Adrenal gland (tissue), 12 donors: ENCODE data around the gene RAB5B. TPM values are rescaled to one million over a fixed set of nuclear protein-coding genes. Genes with fewer than 3 reads are reported as not detected.
"Not testable (repeated sequence)": the region's sequence is repeated elsewhere in the genome, so short reads cannot be mapped to it uniquely, and the experiment has no call there.

Experiments used
- DNase-seq, 7 donors: peaks; one replicate each; pipeline ENCODE4 v3.0.0-alpha.2; 2019 to 2020
- H3K27ac ChIP-seq, 5 donors: fragments of 200-600 bp; sonication (generic) in 4 of 5; 1 replicate in 3 of 5; 2 replicates in 2 of 5; pipeline versions ENCODE4 v1.5.1 to v1.8.0; 2016 to 2020; ENCODE audit warnings: mild to moderate bottlenecking in 1 of 5
- H3K27me3 ChIP-seq: fragments of 200-600 bp; 2 replicates; pipeline ENCODE4 v1.8.0; 2021
- H3K36me3 ChIP-seq, 2 donors: fragments of 200-600 bp; replicated peaks in 1 of 2; 1 replicate in 1 of 2; 2 replicates in 1 of 2; pipeline versions ENCODE4 v1.5.1 to v1.8.0; 2018 to 2022
- H3K4me1 ChIP-seq, 2 donors: fragments of 200-600 bp; replicated peaks in 1 of 2; 1 replicate in 1 of 2; 2 replicates in 1 of 2; pipeline versions ENCODE4 v1.5.1 to v1.8.0; 2018 to 2021
- H3K4me3 ChIP-seq, 4 donors: fragments of 200-600 bp; sonication (generic) in 3 of 4; one replicate each; pipeline ENCODE4 v1.5.1; 2016 to 2018
- H3K9me3 ChIP-seq, 3 donors: fragments of 200-600 bp; sonication (generic) in 1 of 3; replicated peaks in 1 of 3; 1 replicate in 2 of 3; 2 replicates in 1 of 3; pipeline versions ENCODE4 v1.5.1 to v1.8.0; 2016 to 2021
- CTCF ChIP-seq, 6 experiments: fragments of 450-650 bp in 4 of 6; fragments of 200-600 bp in 2 of 6; sonication (generic) in 1 of 6; IDR thresholded peaks; 1 replicate in 5 of 6; 2 replicates in 1 of 6; pipeline versions ENCODE4 v1.5.1 to v1.8.0; 2016 to 2021; ENCODE audit warnings: antibody characterized with exemption in 6 of 6, mild to moderate bottlenecking in 2 of 6, moderate library complexity in 1 of 6
- POLR2A ChIP-seq, 2 donors: fragments of 450-650 bp; IDR thresholded peaks; one replicate each; pipeline ENCODE4 v1.6.1; 2017; ENCODE audit warnings: antibody characterized with exemption in 2 of 2, mild to moderate bottlenecking in 2 of 2, moderate library complexity in 1 of 2
- WGBS, 4 donors: extraction: QIAGEN DNeasy Blood & Tissue Kit in 2 of 4; methylation state at CpG; one replicate each; pipeline versions ENCODE4 v1.1.5 to v1.1.7; 2013 to 2017; 5-methylcytosine and 5-hydroxymethylcytosine counted together
- intact Hi-C, 2 donors: fragments of 100-400 bp; cut with DNase I; formaldehyde crosslinking; loops; one replicate each; pipeline versions ENCODE4 v1.14.1 to v1.15.0; 2022 to 2023
- polyA plus RNA-seq, 3 donors: library from polyadenylated mRNA; stranded (reverse); fragments of 200-250 nt in 2 of 3; fragments of 350-450 nt in 1 of 3; fragmentation: Illumina TruSeq in 1 of 3; extraction: RNeasy Lipid Tissue Mini Kit (QIAGEN cat#74804) in 1 of 3; gene quantifications; one replicate each; pipeline ENCODE4 v1.2.3, GENCODE V29; 2013 to 2014
- total RNA-seq, 9 donors: library from RNA; depleted of rRNA in 4 of 9; stranded (reverse); fragments of >200 nt in 4 of 9; fragments of 120-200 nt in 1 of 9; fragmentation: NEBNext Ultra II Directional in 1 of 9; extraction: Animal tissue kit (Norgen Biotek cat#: 25700) in 1 of 9; gene quantifications; one replicate each; pipeline versions ENCODE4 v1.1.0 to v1.2.4, GENCODE V29; 2013 to 2023
- donor health status: healthy with polysubstance abuse.
- donor health status: Bipolar disorder and iron deficiency.
- donor health status: DM: yes; HTN: yes; CAD: no.
- donor health status: DM: no; HTN: no; CAD: no.
- donor health status: DM: no; HTN: no; CAD: no.
- donor health status: DM: yes; HTN: yes; CAD: no.

The RAB5B gene
- total and polyA plus RNA-seq, 12 donors, result 34.4 to 137 (median 105) TPM

GRCh38 chr12:55995366-55995765 is 21.5 kb downstream of the RAB5B start:
- WGBS, 4 donors, result 68 to 73% (median 70%) methylated on average over 8 of the region's 8 CpGs
- TF ChIP-seq POLR2A (IDR thresholded peaks at IDR 0.05), result no peak
- TF ChIP-seq CTCF (IDR thresholded peaks at IDR 0.05), result no peak
- Histone ChIP-seq H3K4me1 (peaks cover 10 to 20% of the 10 kb centered on the region in 2 donors), H3K9me3 (no peaks in the 10 kb centered on the region), H3K4me3 (no peak overlapping the region), H3K27ac (peak overlapping the region in 1 of 5 donors; percentile 26), H3K27me3 (no peaks in the 10 kb centered on the region), H3K36me3 (peaks cover 0 to 48% of the 10 kb centered on the region in 2 donors)
- DNase-seq, result no peak
- intact Hi-C loops, result loop anchor here in 1 of 2 donors (5.0 kb wide), 1 partner anchor 42 kb away; no protein-coding TSS in a partner anchor

- H3K27me3 ChIP-seq, result no peaks in the 10 kb centered on the region
- no peaks in the 10 kb centered on the region for H3K9me3 ChIP-seq
- peak overlapping the region; percentile 61 to 90 (median 84) for H3K27ac ChIP-seq
- intact Hi-C loops, result loop anchor here in 1 of 2 donors (5.0 kb wide), 1 partner anchor 41 kb away; no protein-coding TSS in a partner anchor
- H3K4me3 ChIP-seq, result peak overlapping the region in 2 of 4 donors; percentile 54 to 80
- H3K4me1 ChIP-seq, result peaks cover 10 to 20% of the 10 kb centered on the region in 2 donors
- H3K36me3 ChIP-seq, result peaks cover 0 to 39% of the 10 kb centered on the region in 2 donors
- WGBS, 4 donors, result 16 to 23% (median 19%) methylated on average over 14 of the region's 14 CpGs
- DNase-seq, result peak; percentile 53 to 87 (median 69)
- no peak for TF ChIP-seq POLR2A (IDR thresholded peaks at IDR 0.05)
- peak; percentile 82 to 91 (median 84) for TF ChIP-seq CTCF (IDR thresholded peaks at IDR 0.05)
Measured at GRCh38 chr12:55996201-55996714, 22.4 kb downstream of the RAB5B start.

- peak; percentile 96 to 99 (median 99) for DNase-seq
- 0 to 3% (median 2%) methylated on average over 11 to 27 of the region's 27 CpGs for WGBS, 4 donors
- Histone ChIP-seq H3K27me3 (no peaks in the 10 kb centered on the region), H3K4me1 (peaks cover 10 to 20% of the 10 kb centered on the region in 2 donors), H3K27ac (peak within 1 kb of the TSS; percentile 61 to 90 (median 84)), H3K4me3 (peak within 1 kb of the TSS; percentile 37 to 87 (median 64)), H3K36me3 (peaks cover 0 to 34% of the 10 kb centered on the region in 2 donors), H3K9me3 (no peaks in the 10 kb centered on the region)
- intact Hi-C loops, result loop anchor here in 1 of 2 donors (5.0 kb wide), 1 partner anchor 40 kb away; no protein-coding TSS in a partner anchor
- TF ChIP-seq CTCF (IDR thresholded peaks at IDR 0.05) (no peak), POLR2A (IDR thresholded peaks at IDR 0.05) (peak; percentile 44 to 88)
Measured at GRCh38 chr12:55996715-55997534, 23.0 kb downstream of the RAB5B start, which contains the start of gene SUOX. Gene SUOX, plus strand, starts transcription at chr12:55997276. Its CDS starts 4,946 bp downstream, at chr12:56002222.

- intact Hi-C loops, result loop anchor here in 1 of 2 donors (5.0 kb wide), 1 partner anchor 40 kb away; no protein-coding TSS in a partner anchor
- Histone ChIP-seq H3K36me3 (peaks cover 0 to 33% of the 10 kb centered on the region in 2 donors), H3K9me3 (no peaks in the 10 kb centered on the region), H3K4me1 (peaks cover 10 to 20% of the 10 kb centered on the region in 2 donors), H3K27me3 (no peaks in the 10 kb centered on the region), H3K4me3 (peak overlapping the region; percentile 37 to 87 (median 64)), H3K27ac (peak overlapping the region in 4 of 5 donors; percentile 26 to 90 (median 85))
- DNase-seq, result peak in 2 of 7 donors; percentile 17 to 59
- TF ChIP-seq CTCF (IDR thresholded peaks at IDR 0.05), result no peak
- no peak for TF ChIP-seq POLR2A (IDR thresholded peaks at IDR 0.05)
- 0 to 14% (median 2%) methylated on average over 1 to 5 of the region's 5 CpGs for WGBS, 4 donors
Measured at GRCh38 chr12:55997535-55997859, 23.6 kb downstream of the RAB5B start.

- intact Hi-C loops, result loop anchor here in 1 of 2 donors (5.0 kb wide), 1 partner anchor 38 kb away; no protein-coding TSS in a partner anchor
- not testable (repeated sequence) for H3K4me3 ChIP-seq, H3K27me3 ChIP-seq, H3K9me3 ChIP-seq, H3K27ac ChIP-seq, DNase-seq
- Histone ChIP-seq H3K36me3 (peaks cover 0 to 31% of the 10 kb centered on the region in 2 donors), H3K4me1 (peaks cover 10 to 20% of the 10 kb centered on the region in 2 donors)
- WGBS, 4 donors, result 75 to 87% (median 81%) methylated on average over 4 to 6 of the region's 6 CpGs
Measured at GRCh38 chr12:55999522-55999921, 25.6 kb downstream of the RAB5B start.

- DNase-seq, H3K27ac ChIP-seq, H3K4me3 ChIP-seq, H3K9me3 ChIP-seq, H3K27me3 ChIP-seq: not testable (repeated sequence)
- H3K4me1 ChIP-seq, result peaks cover 10 to 20% of the 10 kb centered on the region in 2 donors
- intact Hi-C loops, result loop anchor here in 1 of 2 donors (5.0 kb wide), 1 partner anchor 37 kb away; no protein-coding TSS in a partner anchor
- 90 to 100% (median 96%) methylated on average over 2 to 30 of the region's 33 CpGs for WGBS, 4 donors
- peaks cover 0 to 27% of the 10 kb centered on the region in 2 donors for H3K36me3 ChIP-seq
Measured at GRCh38 chr12:55999999-56000540, 26.2 kb downstream of the RAB5B start.
